K562 (cell line): ENCODE measurements around the gene KCNT1. TPM values are rescaled to one million over a fixed set of nuclear protein-coding genes. Genes with fewer than 3 reads are reported as not detected.

ENCODE experiments used
- ATAC-seq: fragments of 200-7000 bp; cut with Tn5 transposase; 3 replicates; pipeline ENCODE4 v1.9.1; 2020; ENCODE audit warnings: moderate library complexity
- BruUV-seq: library from RNA; stranded (reverse); fragments of 400-500 nt; replicated peaks from 2 replicates; lab custom pipeline; 2021; lab: Mats Ljungman, UMichigan
- CTCF ChIA-PET: fragments of 300-600 bp; formaldehyde crosslinking; extraction: SDS; loops from one replicate; lab custom pipeline; 2021; ENCODE audit warnings: low intra/inter-chr PET ratio; lab: Yijun Ruan, JAX
- POLR2A ChIA-PET: fragments of 300-600, 350-650 bp; sonication (Branson Sonifier 250); formaldehyde crosslinking; extraction: SDS; loops from one replicate; lab custom pipeline; 2021; ENCODE audit warnings: antibody characterized with exemption, inconsistent platforms; lab: Yijun Ruan, JAX
- DNase-seq, 4 experiments: peaks; one replicate each; pipeline versions ENCODE4 v3.0.0 to v3.0.0-alpha.2; 2011 to 2018; ENCODE audit warnings: low spot score in 3 of 4, mixed read lengths in 3 of 4; ENCODE audit errors: extremely low read depth in 1 of 4
- FAIRE-seq: peaks from 2 replicates; lab custom pipeline; 2011; peaks lifted over from hg19 to GRCh38; lab: Jason Lieb, UNC
- H2AFZ ChIP-seq: 2 replicates; pipeline ENCODE4 v1.6.0; 2011; ENCODE audit warnings: low read depth, low read length, control low read depth, inconsistent platforms
- H3K27ac ChIP-seq: fragments of 200-600 bp; 3 replicates; pipeline ENCODE4 v1.8.0; 2011; ENCODE audit warnings: low read depth, mild to moderate bottlenecking, control low read depth, inconsistent platforms, low read length, moderate library complexity, mixed read lengths; ENCODE audit errors: extremely low read depth
- H3K27me3 ChIP-seq, 2 experiments: fragments of 300-600 bp in 1 of 2; 2 replicates in 1 of 2; 3 replicates in 1 of 2; pipeline versions ENCODE4 v1.6.0 to v1.8.0; 2011; ENCODE audit warnings: inconsistent platforms in 2 of 2, low read length in 2 of 2, mild to moderate bottlenecking in 1 of 2, mixed read lengths in 1 of 2, moderate library complexity in 1 of 2; ENCODE audit not compliant: control insufficient read depth in 2 of 2, insufficient read depth in 2 of 2
- H3K36me3 ChIP-seq: fragments of 300-600 bp; 3 replicates; pipeline ENCODE4 v1.8.0; 2011; ENCODE audit warnings: mild to moderate bottlenecking, low read length, inconsistent platforms; ENCODE audit not compliant: control insufficient read depth, insufficient read depth
- H3K4me1 ChIP-seq, 2 experiments: fragments of 200-600 bp in 1 of 2; replicated peaks in 1 of 2; 2 replicates in 1 of 2; 3 replicates in 1 of 2; pipeline versions ENCODE4 v1.5.1 to v1.8.0; 2011; ENCODE audit warnings: inconsistent platforms in 2 of 2, low read length in 2 of 2, mild to moderate bottlenecking in 1 of 2, mixed read lengths in 1 of 2, moderate library complexity in 1 of 2; ENCODE audit not compliant: control insufficient read depth in 2 of 2, insufficient read depth in 2 of 2
- H3K4me2 ChIP-seq: 2 replicates; pipeline ENCODE4 v1.6.1; 2011; ENCODE audit warnings: low read length, control low read depth, inconsistent platforms, mixed read lengths; ENCODE audit not compliant: insufficient read depth
- H3K4me3 ChIP-seq: fragments of 200-600 bp; sonication (generic), shearing (Covaris generic); 2 replicates; pipeline ENCODE4 v1.5.1; 2016; ENCODE audit warnings: control low read depth, inconsistent platforms
- H3K79me2 ChIP-seq: fragments of 200-600 bp; 3 replicates; pipeline ENCODE4 v1.8.0; 2011; ENCODE audit warnings: low read length, inconsistent platforms; ENCODE audit not compliant: control insufficient read depth, insufficient read depth
- H3K9ac ChIP-seq, 2 experiments: 2 replicates each; pipeline versions ENCODE4 v1.6.0 to v1.6.1; 2011; ENCODE audit warnings: low read depth in 2 of 2, low read length in 2 of 2, control low read depth in 1 of 2, inconsistent platforms in 1 of 2, mild to moderate bottlenecking in 1 of 2, mixed read lengths in 1 of 2; ENCODE audit not compliant: insufficient read depth in 1 of 2
- H3K9me1 ChIP-seq: one replicate; pipeline ENCODE4 v1.6.0; 2011; ENCODE audit warnings: inconsistent platforms, mild to moderate bottlenecking, low read length, moderate library complexity; ENCODE audit not compliant: control insufficient read depth, insufficient read depth
- H3K9me3 ChIP-seq: replicated peaks from 2 replicates; pipeline ENCODE4 v1.5.1; 2011; ENCODE audit warnings: low read depth, low read length, inconsistent platforms; ENCODE audit not compliant: control insufficient read depth, insufficient read depth
- H4K20me1 ChIP-seq: replicated peaks from 2 replicates; pipeline ENCODE4 v1.6.1; 2011; ENCODE audit warnings: low read length, inconsistent platforms, mixed read lengths; ENCODE audit not compliant: control insufficient read depth, insufficient read depth
- CHD2 ChIP-seq: IDR thresholded peaks from 2 replicates; pipeline ENCODE4 v1.6.1; 2011; ENCODE audit warnings: low read depth, low read length
- CSDE1 ChIP-seq, 2 experiments: fragments of 450-650 bp; IDR thresholded peaks; 2 replicates each; pipeline ENCODE4 v1.6.1; 2016; ENCODE audit warnings: mild to moderate bottlenecking in 1 of 2
- E2F3 ChIP-seq: fragments of 250-450 bp; sonication (Bioruptor Pico); IDR thresholded peaks from 2 replicates; pipeline ENCODE4 v1.4.0; 2020; ENCODE audit warnings: mild to moderate bottlenecking
- RB1 ChIP-seq: fragments of 450-650 bp; IDR thresholded peaks from 2 replicates; pipeline ENCODE4 v1.6.1; 2017; ENCODE audit warnings: low read depth, mild to moderate bottlenecking
- ZNF12 ChIP-seq: sonication (generic); formaldehyde crosslinking; IDR thresholded peaks from 2 replicates; pipeline ENCODE4 v1.4.0; 2020; ENCODE audit warnings: mild to moderate bottlenecking, missing genetic modification reagents
- WGBS: fragments of 100-300 bp; shearing (Covaris generic); methylation state at CpG from one replicate; pipeline ENCODE4 v1.1.6; 2016; ENCODE audit warnings: low coverage, mixed read lengths; ENCODE audit not compliant: insufficient coverage; ENCODE audit errors: missing lambda C conversion rate; 5-methylcytosine and 5-hydroxymethylcytosine counted together
- in situ Hi-C: fragments of 300-500 bp; cut with MboI; formaldehyde crosslinking; loops from 4 replicates; pipeline ENCODE4 v1.15.0; 2018; ENCODE audit warnings: inconsistent platforms, mixed read lengths
- intact Hi-C: fragments of 100-400 bp; cut with micrococcal nuclease; formaldehyde crosslinking; loops from 2 replicates; pipeline ENCODE4 v1.14.2; 2022
- polyA plus RNA-seq, 8 experiments: library from polyadenylated mRNA; depleted of rRNA in 4 of 8; stranded (reverse) in 5 of 8; unstranded in 3 of 8; fragments of >200 nt; fragmentation: Nextera tagmentation in 2 of 8; fragmentation: Illumina TruSeq in 1 of 8; extraction: Ambion mirVana in 2 of 8; extraction: Trizol in 1 of 8; gene quantifications; 2 replicates each; pipeline versions ENCODE4 v1.2.1 to v1.2.3, GENCODE V29; 2011 to 2014; ENCODE audit warnings: inconsistent platforms in 1 of 8, missing spikeins in 1 of 8
- total RNA-seq, 7 experiments: library from RNA; depleted of rRNA in 6 of 7; stranded (reverse); fragments of >200 nt in 6 of 7; fragmentation: Illumina TruSeq in 2 of 7; extraction: Trizol in 2 of 7; gene quantifications; 2 replicates each; pipeline versions ENCODE4 v1.2.1 to v1.2.3, GENCODE V29; 2011 to 2021; ENCODE audit warnings: low replicate concordance in 1 of 7
- TF ChIP-seq, protein P1 (sequence below): sonication (generic); formaldehyde crosslinking; IDR thresholded peaks from 2 replicates; pipeline ENCODE4 v1.8.0; 2022; ENCODE audit warnings: mild to moderate bottlenecking, missing genetic modification reagents
- TF ChIP-seq, protein P2 (sequence below): IDR thresholded peaks from 2 replicates; pipeline ENCODE4 v1.6.1; 2016; ENCODE audit warnings: missing genetic modification characterization, missing compliant biosample characterization
- TF ChIP-seq, protein P3 (sequence below): sonication (generic); formaldehyde crosslinking; IDR thresholded peaks from 2 replicates; pipeline ENCODE4 v1.8.0; 2022; ENCODE audit warnings: mild to moderate bottlenecking, low read depth, missing genetic modification reagents

The KCNT1 gene
- total and polyA plus RNA-seq, 9 of the 15 experiments (the other 6 are each of a cell fraction or from before 2014, with no cell fraction given) = 0.05 TPM; not detected in 8

DNA sequence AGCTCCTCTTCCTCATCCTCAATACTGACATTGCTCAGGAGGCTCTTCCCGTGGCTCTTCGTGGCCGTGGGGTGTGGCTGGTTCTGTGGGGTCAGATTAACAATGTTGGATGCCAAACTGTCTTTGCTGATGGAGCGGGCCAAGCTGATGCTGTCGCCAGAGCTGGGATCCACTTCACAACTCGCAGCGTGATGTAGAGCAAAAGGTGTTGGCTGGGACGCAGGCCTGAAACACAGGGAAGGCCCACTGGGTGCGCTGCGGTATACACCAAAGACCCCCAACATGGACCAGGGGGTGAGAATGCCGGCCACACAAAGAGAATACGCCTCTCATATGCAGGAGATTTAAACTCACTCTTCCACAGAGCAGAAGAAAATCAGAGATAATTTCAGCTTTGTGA lies 121.1 kb downstream of the KCNT1 start:
- Histone ChIP-seq H3K4me3 (no peak overlapping the region), H3K4me1 (peaks cover 0 to 11% of the 10 kb centered on the region in 2 experiments; a peak in 1 of 5 replicates), H3K27me3 (no peaks in the 10 kb centered on the region), H4K20me1 (no peaks in the 10 kb centered on the region), H3K4me2 (no peak overlapping the region), H3K9me1 (peaks cover 4% of the 10 kb centered on the region), H3K27ac (no peak overlapping the region), H3K79me2 (0 out of 3 replicates have a peak, but pooled peaks cover 3% of the 10 kb centered on the region), H3K36me3 (peaks cover 74% of the 10 kb centered on the region; the same call in 2 of the 3 replicates), H3K9ac (peak overlapping the region in 1 of 2 experiments; percentile 20; a peak in 1 of 4 replicates), H3K9me3 (no peaks in the 10 kb centered on the region), H2AFZ (no peak overlapping the region)
- no TSS peak for BruUV-seq
- ATAC-seq (no peak), DNase-seq (no peak), FAIRE-seq (no peak)
- TF ChIP-seq CSDE1 (IDR thresholded peaks at IDR 0.05) = no peak
- TF ChIP-seq, protein P1, sequence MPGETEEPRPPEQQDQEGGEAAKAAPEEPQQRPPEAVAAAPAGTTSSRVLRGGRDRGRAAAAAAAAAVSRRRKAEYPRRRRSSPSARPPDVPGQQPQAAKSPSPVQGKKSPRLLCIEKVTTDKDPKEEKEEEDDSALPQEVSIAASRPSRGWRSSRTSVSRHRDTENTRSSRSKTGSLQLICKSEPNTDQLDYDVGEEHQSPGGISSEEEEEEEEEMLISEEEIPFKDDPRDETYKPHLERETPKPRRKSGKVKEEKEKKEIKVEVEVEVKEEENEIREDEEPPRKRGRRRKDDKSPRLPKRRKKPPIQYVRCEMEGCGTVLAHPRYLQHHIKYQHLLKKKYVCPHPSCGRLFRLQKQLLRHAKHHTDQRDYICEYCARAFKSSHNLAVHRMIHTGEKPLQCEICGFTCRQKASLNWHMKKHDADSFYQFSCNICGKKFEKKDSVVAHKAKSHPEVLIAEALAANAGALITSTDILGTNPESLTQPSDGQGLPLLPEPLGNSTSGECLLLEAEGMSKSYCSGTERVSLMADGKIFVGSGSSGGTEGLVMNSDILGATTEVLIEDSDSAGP (CRISPR knock-in tag) = no peak
- TF ChIP-seq, protein P2, sequence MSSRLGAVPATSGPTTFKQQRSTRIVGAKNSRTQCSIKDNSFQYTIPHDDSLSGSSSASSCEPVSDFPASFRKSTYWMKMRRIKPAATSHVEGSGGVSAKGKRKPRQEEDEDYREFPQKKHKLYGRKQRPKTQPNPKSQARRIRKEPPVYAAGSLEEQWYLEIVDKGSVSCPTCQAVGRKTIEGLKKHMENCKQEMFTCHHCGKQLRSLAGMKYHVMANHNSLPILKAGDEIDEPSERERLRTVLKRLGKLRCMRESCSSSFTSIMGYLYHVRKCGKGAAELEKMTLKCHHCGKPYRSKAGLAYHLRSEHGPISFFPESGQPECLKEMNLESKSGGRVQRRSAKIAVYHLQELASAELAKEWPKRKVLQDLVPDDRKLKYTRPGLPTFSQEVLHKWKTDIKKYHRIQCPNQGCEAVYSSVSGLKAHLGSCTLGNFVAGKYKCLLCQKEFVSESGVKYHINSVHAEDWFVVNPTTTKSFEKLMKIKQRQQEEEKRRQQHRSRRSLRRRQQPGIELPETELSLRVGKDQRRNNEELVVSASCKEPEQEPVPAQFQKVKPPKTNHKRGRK (tag) = no peak
- no peak for TF ChIP-seq E2F3 (CRISPR knock-in tag)
- no peak for TF ChIP-seq RB1
- TF ChIP-seq CHD2 = no peak
- no peak for TF ChIP-seq ZNF12 (CRISPR knock-in tag)
- TF ChIP-seq, protein P3, sequence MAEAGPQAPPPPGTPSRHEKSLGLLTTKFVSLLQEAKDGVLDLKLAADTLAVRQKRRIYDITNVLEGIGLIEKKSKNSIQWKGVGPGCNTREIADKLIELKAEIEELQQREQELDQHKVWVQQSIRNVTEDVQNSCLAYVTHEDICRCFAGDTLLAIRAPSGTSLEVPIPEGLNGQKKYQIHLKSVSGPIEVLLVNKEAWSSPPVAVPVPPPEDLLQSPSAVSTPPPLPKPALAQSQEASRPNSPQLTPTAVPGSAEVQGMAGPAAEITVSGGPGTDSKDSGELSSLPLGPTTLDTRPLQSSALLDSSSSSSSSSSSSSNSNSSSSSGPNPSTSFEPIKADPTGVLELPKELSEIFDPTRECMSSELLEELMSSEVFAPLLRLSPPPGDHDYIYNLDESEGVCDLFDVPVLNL = no peak
- ChIA-PET CTCF (no interaction called here), POLR2A (interaction anchor here (1.1 kb wide), 1 partner anchor 18 kb away, joined by 5 read pairs; no protein-coding TSS in a partner anchor)
- WGBS = 95% methylated on average over 12 of the region's 12 CpGs
- in situ Hi-C loops (no loop called here), intact Hi-C loops (no loop called here)
